ENCODE results near the gene TPM3. TPM values are rescaled to one million over a fixed set of nuclear protein-coding genes. Genes with fewer than 3 reads are reported as not detected.

Gene TPM3
- total and polyA plus RNA-seq, 2 of the 8 experiments (the other 6 are each of a cell fraction or from before 2014, with no cell fraction given) = 278 to 572 TPM

MicroRNA genes within 50 kb of the gene (microRNA counts, 767-probe panel; counts per million panel counts)
- microRNA hsa-miR-190b = 879 counts per million, percentile 95 among the panel's probes with 10 or more counts

Small RNA genes within 50 kb of the gene (microRNA-seq; reads per million reads assigned to microRNA genes)
- gene MIR190B (ENCODE audit: borderline microRNAs expressed in 2 of 2, borderline number of aligned reads in 2 of 2, borderline replicate concordance in 1 of 2) = 0 to 0.20 reads per million in 2 experiments

Small RNA genes within 50 kb of the gene (small RNA-seq; reads per million reads assigned to genes)
- 3.9 reads per million, percentile 51 among the genes with 10 or more reads in this experiment for gene MIR190B (ENCODE audit: insufficient read depth)

Other genes with a start within 250 kb of the TPM3 start
- gene DENND4B, start 245.4 kb downstream of the TPM3 start, total RNA-seq (2021; fragmentation: NEBNext Ultra II Directional; extraction: Animal tissue kit (Norgen Biotek cat#: 25700)) = 61.1 and 62.8 TPM in 2 replicates
- gene DENND4B, start 245.4 kb downstream of the TPM3 start, polyA plus RNA-seq (2011; rRNA removed) = 45.6 and 80.8 TPM in 2 replicates
- gene CRTC2, start 233.5 kb downstream of the TPM3 start, total RNA-seq (2021; fragmentation: NEBNext Ultra II Directional; extraction: Animal tissue kit (Norgen Biotek cat#: 25700)) = 28.6 and 33.7 TPM in 2 replicates
- gene CRTC2, start 233.5 kb downstream of the TPM3 start, polyA plus RNA-seq (2011; rRNA removed) = 34.3 and 38.8 TPM in 2 replicates
- 238 and 244 TPM in 2 replicates for gene SLC39A1, start 228.6 kb downstream of the TPM3 start, total RNA-seq (2021; fragmentation: NEBNext Ultra II Directional; extraction: Animal tissue kit (Norgen Biotek cat#: 25700))
- gene SLC39A1, start 228.6 kb downstream of the TPM3 start, polyA plus RNA-seq (2011; rRNA removed) = 318 and 337 TPM in 2 replicates
- 34.4 and 37.2 TPM in 2 replicates for gene CREB3L4, start 224.2 kb downstream of the TPM3 start, total RNA-seq (2021; fragmentation: NEBNext Ultra II Directional; extraction: Animal tissue kit (Norgen Biotek cat#: 25700))
- gene CREB3L4, start 224.2 kb downstream of the TPM3 start, polyA plus RNA-seq (2011; rRNA removed) = 50.2 and 54.0 TPM in 2 replicates
- gene JTB, start 214.4 kb downstream of the TPM3 start, total RNA-seq (2021; fragmentation: NEBNext Ultra II Directional; extraction: Animal tissue kit (Norgen Biotek cat#: 25700)) = 91.1 and 93.0 TPM in 2 replicates
- 122 and 136 TPM in 2 replicates for gene JTB, start 214.4 kb downstream of the TPM3 start, polyA plus RNA-seq (2011; rRNA removed)
- 157 TPM in 2 replicates for gene RAB13, start 205.8 kb downstream of the TPM3 start, total RNA-seq (2021; fragmentation: NEBNext Ultra II Directional; extraction: Animal tissue kit (Norgen Biotek cat#: 25700))
- 65.7 and 70.5 TPM in 2 replicates for gene RAB13, start 205.8 kb downstream of the TPM3 start, polyA plus RNA-seq (2011; rRNA removed)
- gene RPS27, start 201.3 kb downstream of the TPM3 start, total RNA-seq (2021; fragmentation: NEBNext Ultra II Directional; extraction: Animal tissue kit (Norgen Biotek cat#: 25700)) = 1,810 and 1,941 TPM in 2 replicates
- gene RPS27, start 201.3 kb downstream of the TPM3 start, polyA plus RNA-seq (2011; rRNA removed) = 2,224 and 3,155 TPM in 2 replicates
- not detected in 2 replicates for gene NUP210L, start 37.0 kb downstream of the TPM3 start, total RNA-seq (2021; fragmentation: NEBNext Ultra II Directional; extraction: Animal tissue kit (Norgen Biotek cat#: 25700))
- gene NUP210L, start 37.0 kb downstream of the TPM3 start, polyA plus RNA-seq (2011; rRNA removed) = not detected in 2 replicates
- not detected in 2 replicates for gene CFAP141, start 14.2 kb upstream of the TPM3 start, total RNA-seq (2021; fragmentation: NEBNext Ultra II Directional; extraction: Animal tissue kit (Norgen Biotek cat#: 25700))
- not detected in 2 replicates for gene CFAP141, start 14.2 kb upstream of the TPM3 start, polyA plus RNA-seq (2011; rRNA removed)
- gene UBAP2L, start 28.9 kb upstream of the TPM3 start, total RNA-seq (2021; fragmentation: NEBNext Ultra II Directional; extraction: Animal tissue kit (Norgen Biotek cat#: 25700)) = 253 and 254 TPM in 2 replicates
- 303 and 349 TPM in 2 replicates for gene UBAP2L, start 28.9 kb upstream of the TPM3 start, polyA plus RNA-seq (2011; rRNA removed)
- 73.7 and 82.2 TPM in 2 replicates for gene HAX1, start 80.5 kb upstream of the TPM3 start, total RNA-seq (2021; fragmentation: NEBNext Ultra II Directional; extraction: Animal tissue kit (Norgen Biotek cat#: 25700))
- gene HAX1, start 80.5 kb upstream of the TPM3 start, polyA plus RNA-seq (2011; rRNA removed) = 111 and 115 TPM in 2 replicates
- gene AQP10, start 129.0 kb upstream of the TPM3 start, total RNA-seq (2021; fragmentation: NEBNext Ultra II Directional; extraction: Animal tissue kit (Norgen Biotek cat#: 25700)) = not detected in 2 replicates
- not detected in 2 replicates for gene AQP10, start 129.0 kb upstream of the TPM3 start, polyA plus RNA-seq (2011; rRNA removed)
- 59.3 and 61.4 TPM in 2 replicates for gene ATP8B2, start 133.4 kb upstream of the TPM3 start, total RNA-seq (2021; fragmentation: NEBNext Ultra II Directional; extraction: Animal tissue kit (Norgen Biotek cat#: 25700))
- 70.1 and 98.5 TPM in 2 replicates for gene ATP8B2, start 133.4 kb upstream of the TPM3 start, polyA plus RNA-seq (2011; rRNA removed)
- 2.6 and 3.0 TPM in 2 replicates for gene IL6R, start 213.2 kb upstream of the TPM3 start, total RNA-seq (2021; fragmentation: NEBNext Ultra II Directional; extraction: Animal tissue kit (Norgen Biotek cat#: 25700))
- gene IL6R, start 213.2 kb upstream of the TPM3 start, polyA plus RNA-seq (2011; rRNA removed) = 2.3 and 3.3 TPM in 2 replicates